CD4-positive, alpha-beta T cell treated with Interferon alpha-2 for 1 hour (primary cell): ENCODE results near the gene C16orf87.

Source experiments
- DNase-seq, 2 donors: peaks; one replicate each; pipeline ENCODE4 v3.0.0-alpha.2; 2020 to 2022

Gene C16orf87

GRCh38 chr16:46753015-46753414 is 78.0 kb downstream of the C16orf87 start:
- no peak for DNase-seq

DNA sequence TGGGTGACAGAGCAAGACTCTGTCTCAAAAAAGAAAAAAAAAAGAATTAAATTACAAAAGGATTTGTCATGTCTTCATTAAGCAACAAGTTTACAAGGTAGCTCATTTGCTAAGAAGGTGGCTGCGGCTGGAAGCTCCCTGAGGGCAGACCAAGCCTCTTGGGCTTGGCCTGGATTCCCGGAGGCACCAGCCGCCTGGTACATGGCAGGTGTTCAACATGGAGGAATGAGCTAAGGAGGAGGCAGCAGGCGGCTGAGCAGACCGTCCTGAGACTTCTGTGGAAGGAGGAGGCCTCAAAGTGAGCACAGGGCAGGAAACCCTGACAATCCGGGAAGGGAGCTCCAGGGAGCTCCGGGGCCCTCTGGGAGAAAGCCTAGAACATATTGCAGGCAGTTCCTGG is 79.6 kb downstream of the C16orf87 start:
- no peak for DNase-seq

DNA sequence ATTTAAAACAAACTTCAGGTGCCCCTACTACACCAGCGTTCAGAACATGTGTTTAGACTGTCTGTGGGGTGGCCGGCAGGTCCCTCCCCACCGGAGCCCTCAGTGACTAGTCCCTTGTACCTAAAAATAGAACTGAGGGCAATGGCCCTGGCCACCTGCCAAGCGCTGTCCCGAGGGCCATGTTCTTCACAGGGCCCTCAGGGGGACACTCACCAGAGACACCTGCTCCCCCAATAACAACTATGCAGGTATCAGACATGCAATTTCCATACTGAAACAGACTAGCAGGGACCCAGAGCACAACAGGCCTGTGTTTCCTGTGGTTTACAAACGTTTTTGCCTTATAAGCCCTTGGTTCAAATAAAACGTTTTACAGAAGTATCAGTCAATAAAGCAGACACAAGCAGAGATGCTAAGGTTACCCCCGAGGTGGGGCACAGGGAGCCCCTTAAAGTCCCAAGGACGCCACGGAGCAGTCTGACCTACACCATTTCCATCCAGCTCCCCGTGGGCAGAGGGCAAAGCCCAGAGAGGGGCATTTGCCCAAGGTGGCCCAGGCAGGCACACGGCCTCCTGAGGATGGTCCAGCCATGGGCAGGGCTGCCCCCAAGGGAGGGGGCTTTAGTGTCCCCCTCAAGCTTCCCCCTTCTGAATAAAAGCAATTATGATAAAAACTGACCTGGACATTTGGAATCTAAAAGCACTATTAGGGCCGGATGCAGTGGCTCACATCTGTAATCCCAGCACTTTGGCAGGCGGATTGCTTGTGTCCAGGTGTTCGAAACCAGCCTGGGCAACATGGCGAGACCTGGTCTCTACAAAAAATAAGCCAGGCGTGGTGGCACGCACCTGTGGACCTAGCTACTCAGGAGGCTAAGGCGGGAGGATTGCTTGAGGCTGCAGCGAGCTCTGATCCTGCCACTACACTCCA is 81.9 kb downstream of the C16orf87 start:
- no peak for DNase-seq

GRCh38 chr16:46747777-46748651 is 83.0 kb downstream of the C16orf87 start, which contains the start of gene MYLK3:
MYLK3 (minus strand) TSS chr16:46748344; CDS start chr16:46748193, 151 bp downstream.
- DNase-seq = no peak

DNA sequence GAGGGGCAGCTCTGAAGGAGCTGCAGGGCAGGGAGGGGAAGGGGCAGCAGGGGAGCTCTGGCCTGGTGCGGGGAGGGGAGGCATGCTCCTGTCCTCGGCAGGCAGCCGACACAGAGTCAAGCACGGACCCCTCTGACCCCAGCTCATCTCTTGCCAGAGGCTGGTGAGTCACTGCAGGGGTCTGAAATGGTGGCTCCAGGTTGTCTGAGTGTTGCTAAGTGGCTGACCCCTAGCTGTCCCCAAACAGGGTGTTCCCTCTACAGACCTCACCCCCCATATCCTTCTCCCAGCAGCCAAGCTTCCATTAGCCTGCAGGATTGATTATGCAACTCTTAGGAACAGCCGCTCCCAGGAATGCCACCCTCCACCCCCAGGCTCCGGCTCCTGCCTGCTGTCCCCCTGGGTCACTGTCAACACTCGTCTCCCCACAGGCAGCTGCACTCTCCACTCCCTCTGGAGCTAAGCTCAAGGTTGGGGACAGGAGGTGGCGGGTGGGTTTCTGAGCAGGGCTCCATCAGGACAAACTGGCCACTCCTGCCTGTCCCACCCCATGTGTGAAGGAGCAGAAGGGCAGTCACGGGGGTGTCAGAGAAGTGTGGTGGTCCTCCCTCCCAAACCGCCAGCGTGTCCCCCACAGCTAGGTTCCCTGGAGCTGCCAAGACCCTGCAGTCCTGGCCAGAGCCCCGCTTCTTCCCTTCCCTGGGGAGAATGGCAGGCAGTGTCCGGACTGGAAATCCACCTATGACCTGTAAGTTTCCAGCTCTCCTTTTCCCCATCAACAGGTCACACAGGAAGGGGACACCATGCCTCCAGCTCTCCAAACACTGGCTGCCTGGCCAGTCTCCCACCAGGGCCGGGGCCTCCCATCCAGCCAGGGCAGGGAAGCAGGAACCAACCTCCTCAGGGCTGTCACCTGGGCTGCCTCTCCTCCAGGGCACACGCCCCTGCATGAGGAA is 83.9 kb downstream of the C16orf87 start:
- DNase-seq = no peak
